HG02588 (cell line): Measurements from ENCODE around the gene NTM.

ENCODE experiments used
- ATAC-seq: cut with Tn5 transposase; IDR thresholded peaks from one replicate; pipeline ENCODE4 v1.9.1; 2021; ENCODE audit warnings: mild to moderate bottlenecking, moderate library complexity; ENCODE audit not compliant: unreplicated experiment

Gene NTM

GRCh38 chr11:131696690-131697089 lies 326.3 kb downstream of the NTM start:
- no peak for ATAC-seq

- no peak for ATAC-seq
These were observed 332.9 kb downstream of the NTM start for GRCh38 chr11:131703311-131703710.

- ATAC-seq, result no peak
These were observed 334.3 kb downstream of the NTM start for GRCh38 chr11:131704682-131705081.

- no peak for ATAC-seq
These were observed 340.1 kb downstream of the NTM start for GRCh38 chr11:131710511-131710910.

GRCh38 chr11:131712897-131713296 lies 342.5 kb downstream of the NTM start:
- ATAC-seq, result no peak

GRCh38 chr11:131713529-131714134 lies 343.2 kb downstream of the NTM start:
- ATAC-seq, result no peak

- ATAC-seq, result no peak
These were observed 347.2 kb downstream of the NTM start for GRCh38 chr11:131717616-131718015.

- no peak for ATAC-seq
These were observed 352.7 kb downstream of the NTM start for GRCh38 chr11:131723088-131723487.

- no peak for ATAC-seq
These were observed 354.1 kb downstream of the NTM start for GRCh38 chr11:131724436-131724975.

GRCh38 chr11:131734871-131735270 lies 364.5 kb downstream of the NTM start:
- no peak for ATAC-seq

- no peak for ATAC-seq
These were observed 366.9 kb downstream of the NTM start for GRCh38 chr11:131737357-131737756.

GRCh38 chr11:131739243-131739882 lies 368.9 kb downstream of the NTM start:
- no peak for ATAC-seq

- ATAC-seq, result no peak
These were observed 374.4 kb downstream of the NTM start for GRCh38 chr11:131744847-131745246.

- no peak for ATAC-seq
These were observed 375.0 kb downstream of the NTM start for GRCh38 chr11:131745405-131745804.

GRCh38 chr11:131746201-131746600 lies 375.8 kb downstream of the NTM start:
- ATAC-seq, result no peak

- ATAC-seq, result no peak
These were observed 378.0 kb downstream of the NTM start for GRCh38 chr11:131748151-131749050.

- no peak for ATAC-seq
These were observed 378.7 kb downstream of the NTM start for GRCh38 chr11:131749101-131749500.

GRCh38 chr11:131750152-131750551 lies 379.7 kb downstream of the NTM start:
- no peak for ATAC-seq

GRCh38 chr11:131750692-131751091 lies 380.3 kb downstream of the NTM start:
- ATAC-seq, result no peak

GRCh38 chr11:131754671-131755070 lies 384.3 kb downstream of the NTM start:
- ATAC-seq, result no peak

- ATAC-seq, result no peak
These were observed 386.2 kb downstream of the NTM start for GRCh38 chr11:131756479-131757110.
